B cell (primary cell): ENCODE measurements around the gene DDX24. TPM values are rescaled to one million over a fixed set of nuclear protein-coding genes. Genes with fewer than 3 reads are reported as not detected.

Source experiments
- ATAC-seq: fragments of 200-7000 bp; cut with Tn5 transposase; one replicate; pipeline ENCODE4 v1.10.0; 2021; ENCODE audit warnings: low read depth, mild to moderate bottlenecking, moderate number of reproducible peaks, moderate library complexity
- CTCF ChIA-PET: fragments of 350-600 bp; sonication (Branson Sonifier 250); formaldehyde crosslinking; loops from one replicate; lab custom pipeline; 2021; ENCODE audit warnings: antibody characterized with exemption, inconsistent platforms; lab: Charles Lee
- POLR2A ChIA-PET: fragments of 350-600 bp; sonication (Branson Sonifier 250); formaldehyde crosslinking; loops from one replicate; lab custom pipeline; 2021; ENCODE audit warnings: antibody characterized with exemption; lab: Charles Lee
- DNase-seq: peaks from one replicate; pipeline ENCODE4 v3.0.0; 2013
- H2AFZ ChIP-seq: 2 replicates; pipeline ENCODE4 v1.6.1; 2012; ENCODE audit warnings: mild to moderate bottlenecking, low read depth, low read length; ENCODE audit not compliant: insufficient read depth, poor library complexity, severe bottlenecking
- H3K27ac ChIP-seq, 2 donors: 1 replicate in 1 of 2; 2 replicates in 1 of 2; pipeline ENCODE4 v1.5.1; 2012 to 2013; ENCODE audit warnings: low read length in 2 of 2, mild to moderate bottlenecking in 2 of 2, moderate library complexity in 1 of 2
- H3K27me3 ChIP-seq, 4 experiments: fragments of 200-600 bp in 1 of 4; sonication (generic) in 1 of 4; replicated peaks in 1 of 4; 1 replicate in 2 of 4; 2 replicates in 2 of 4; pipeline versions ENCODE4 v1.6.1 to v1.7.0; 2013 to 2016; ENCODE audit warnings: low read length in 3 of 4, mild to moderate bottlenecking in 2 of 4, mixed read lengths in 1 of 4, moderate library complexity in 1 of 4; ENCODE audit not compliant: insufficient read depth in 4 of 4, control insufficient read depth in 3 of 4; ENCODE audit errors: control extremely low read depth in 1 of 4
- H3K36me3 ChIP-seq, 2 experiments: replicated peaks in 1 of 2; 1 replicate in 1 of 2; 2 replicates in 1 of 2; pipeline versions ENCODE4 v1.6.1 to v1.7.1; 2013; ENCODE audit warnings: low read length in 1 of 2; ENCODE audit not compliant: insufficient read depth in 2 of 2, control insufficient read depth in 1 of 2; ENCODE audit errors: control extremely low read depth in 1 of 2, extremely low read depth in 1 of 2
- H3K4me1 ChIP-seq, 2 donors: fragments of 200-600 bp in 1 of 2; sonication (generic) in 1 of 2; 1 replicate in 1 of 2; 2 replicates in 1 of 2; pipeline versions ENCODE4 v1.5.1 to v1.6.1; 2013 to 2017; ENCODE audit warnings: low read length in 2 of 2; ENCODE audit not compliant: control insufficient read depth in 2 of 2, insufficient read depth in 2 of 2
- H3K4me2 ChIP-seq: replicated peaks from 2 replicates; pipeline ENCODE3; 2012; ENCODE audit warnings: mild to moderate bottlenecking, low read depth, low read length; ENCODE audit not compliant: poor library complexity, severe bottlenecking
- H3K4me3 ChIP-seq, 5 experiments: fragments of 200-600 bp in 1 of 5; sonication (generic) in 1 of 5; 1 replicate in 3 of 5; 2 replicates in 2 of 5; pipeline versions ENCODE4 v1.5.1 to v1.7.0; 2011 to 2016; ENCODE audit warnings: low read length in 4 of 5, mild to moderate bottlenecking in 4 of 5, low read depth in 2 of 5, control low read depth in 1 of 5, moderate library complexity in 1 of 5; ENCODE audit not compliant: insufficient read depth in 1 of 5; ENCODE audit errors: control extremely low read depth in 1 of 5, extremely low read depth in 1 of 5
- H3K79me2 ChIP-seq: fragments of 200-600 bp; sonication (generic); one replicate; pipeline ENCODE4 v1.6.0; 2016; ENCODE audit warnings: low read length; ENCODE audit not compliant: control insufficient read depth, insufficient read depth
- H3K9ac ChIP-seq: fragments of 200-600 bp; sonication (generic); 2 replicates; pipeline ENCODE4 v1.6.1; 2017; ENCODE audit warnings: mild to moderate bottlenecking, low read length, moderate library complexity
- H3K9me3 ChIP-seq, 3 donors: one replicate each; pipeline versions ENCODE4 v1.6.1 to v1.7.1; 2013; ENCODE audit warnings: low read length in 2 of 3; ENCODE audit not compliant: control insufficient read depth in 2 of 3, insufficient read depth in 1 of 3; ENCODE audit errors: control extremely low read depth in 1 of 3
- H4K20me1 ChIP-seq: 2 replicates; pipeline ENCODE4 v1.6.0; 2012; ENCODE audit warnings: mild to moderate bottlenecking, low read length; ENCODE audit not compliant: insufficient read depth, control insufficient read depth, poor library complexity, severe bottlenecking
- H3K27ac Mint-ChIP-seq: one replicate; pipeline ENCODE4 v1.8.0; 2021; ENCODE audit warnings: mixed read lengths
- H3K27me3 Mint-ChIP-seq: one replicate; pipeline ENCODE4 v1.8.0; 2021; ENCODE audit warnings: mixed read lengths
- H3K4me1 Mint-ChIP-seq: one replicate; pipeline ENCODE4 v1.8.0; 2021; ENCODE audit warnings: mixed read lengths
- H3K4me3 Mint-ChIP-seq: one replicate; pipeline ENCODE4 v1.8.0; 2021; ENCODE audit warnings: mixed read lengths
- H3K9me3 Mint-ChIP-seq: one replicate; pipeline ENCODE4 v1.8.0; 2022; ENCODE audit warnings: mixed read lengths; ENCODE audit not compliant: insufficient read depth
- CTCF ChIP-seq: fragments of 200-600 bp; IDR thresholded peaks from one replicate; pipeline ENCODE4 v1.8.0; 2022; ENCODE audit warnings: antibody characterized with exemption, mild to moderate bottlenecking
- EZH2 ChIP-seq: IDR thresholded peaks from 2 replicates; pipeline ENCODE4 v1.6.1; 2012; ENCODE audit warnings: borderline replicate concordance, low read depth, mild to moderate bottlenecking, moderate library complexity, low read length; ENCODE audit not compliant: insufficient read depth, poor library complexity, severe bottlenecking
- WGBS: methylation state at CpG from one replicate; pipeline ENCODE4 v1.1.5; 2013; ENCODE audit warnings: missing lambda C conversion rate; ENCODE audit not compliant: insufficient coverage; 5-methylcytosine and 5-hydroxymethylcytosine counted together
- intact Hi-C: fragments of 100-400 bp; cut with micrococcal nuclease; formaldehyde crosslinking; loops from one replicate; pipeline ENCODE4 v1.10.0; 2022
- polyA plus RNA-seq: library from polyadenylated mRNA; depleted of rRNA; stranded (reverse); fragments of >200 nt; gene quantifications from 2 replicates; pipeline ENCODE4 v1.2.3, GENCODE V29; 2012
- total RNA-seq, 2 donors: library from RNA; stranded (reverse); fragments of 120-200 nt in 1 of 2; gene quantifications; 1 replicate in 1 of 2; 2 replicates in 1 of 2; pipeline versions ENCODE4 v1.2.3 to v1.2.4, GENCODE V29; 2013 to 2022

The DDX24 gene
- total and polyA plus RNA-seq, 2 donors (not counting 1 experiment from before 2014, with no cell fraction given) = 145 to 211 TPM

- CTCF ChIA-PET = interaction anchor here (0.9 kb wide), 1 partner anchor 8 kb away, joined by 3 read pairs; no protein-coding TSS in a partner anchor
- peaks cover 0 to 43% of the 10 kb centered on the region in 2 experiments for H3K36me3 ChIP-seq
Observed at GRCh38 chr14:94044476-94045091, 36.4 kb downstream of the DDX24 start.

More at GRCh38 chr14:94044476-94045091, 36.4 kb downstream of the DDX24 start:
- no peak overlapping the region for H3K4me2 ChIP-seq
- Mint-ChIP-seq H3K27me3 (no peaks in the 10 kb centered on the region), H3K9me3 (no peaks in the 10 kb centered on the region), H3K4me3 (no peak overlapping the region), H3K4me1 (no peaks in the 10 kb centered on the region), H3K27ac (no peak overlapping the region)
- DNase-seq (no peak), ATAC-seq (no peak)
- WGBS = 95% methylated on average over 20 of the region's 20 CpGs
- no peaks in the 10 kb centered on the region for H3K27me3 ChIP-seq
- no peaks in the 10 kb centered on the region for H3K4me1 ChIP-seq
- TF ChIP-seq EZH2 (no peak), CTCF (no peak)
- H3K9me3 ChIP-seq = no peaks in the 10 kb centered on the region
- H3K4me3 ChIP-seq = no peak overlapping the region
- POLR2A ChIA-PET = no interaction called here
- no peak overlapping the region for H3K9ac ChIP-seq
- H2AFZ ChIP-seq = no peak overlapping the region
- H4K20me1 ChIP-seq = no peaks in the 10 kb centered on the region
- intact Hi-C loops = no loop called here
- no peak overlapping the region for H3K27ac ChIP-seq
- H3K79me2 ChIP-seq = no peaks in the 10 kb centered on the region
